ENCODE results near the gene EFL1.

- TF ChIP-seq ATF2 (IDR thresholded peaks at IDR 0.05; ENCODE audit: low read length) (no peak), SRF (IDR thresholded peaks at IDR 0.05; ENCODE audit: low read depth in 2 of 2, low read length in 2 of 2) (no peak), TAF1 (IDR thresholded peaks at IDR 0.05; ENCODE audit: borderline replicate concordance, low read depth, low read length) (no peak), CTCF (IDR thresholded peaks at IDR 0.05 in 2 of 3, conservative IDR thresholded peaks at IDR 0.05 in 1 of 3; ENCODE audit: control insufficient read depth in 2 of 3, extremely low read depth in 1 of 3, insufficient read depth in 1 of 3, low read depth in 3 of 3, low read length in 3 of 3) (no peak), POLR2A (IDR thresholded peaks at IDR 0.05; ENCODE audit: low read depth, low read length) (no peak), ZNF274 (IDR thresholded peaks at IDR 0.05; ENCODE audit: insufficient read depth, insufficient read length) (no peak), SIN3A (IDR thresholded peaks at IDR 0.05; ENCODE audit: low read depth, low read length) (no peak), POLR2AphosphoS5 (IDR thresholded peaks at IDR 0.05; ENCODE audit: low read length) (no peak), RAD21 (IDR thresholded peaks at IDR 0.05; ENCODE audit: insufficient read depth, low read depth, low read length) (no peak), CBX3 (IDR thresholded peaks at IDR 0.05; ENCODE audit: borderline replicate concordance, low read depth) (no peak)
These were observed 76.4 kb downstream of the EFL1 start for GRCh38 chr15:82186161-82186560.

Measured in GM12878 (cell line).